Smooth muscle cell (in vitro differentiated cells): Measurements from ENCODE around the gene PARVG. TPM values are rescaled to one million over a fixed set of nuclear protein-coding genes. Genes with fewer than 3 reads are reported as not detected.

Experiments
- DNase-seq: peaks from one replicate; lab custom pipeline; 2025; ENCODE audit not compliant: unreplicated experiment; lab: John Stamatoyannopoulos, UW
- H2AFZ ChIP-seq: fragments of 200-600 bp; sonication (generic); 2 replicates; pipeline ENCODE4 v1.6.0; 2016; ENCODE audit warnings: antibody characterized with exemption, low read depth, mild to moderate bottlenecking
- H3F3A ChIP-seq: fragments of 200-600 bp; sonication (generic); 2 replicates; pipeline ENCODE4 v1.6.0; 2017; ENCODE audit warnings: antibody characterized with exemption, low read depth
- H3K27ac ChIP-seq: fragments of 200-600 bp; sonication (generic); 2 replicates; pipeline ENCODE4 v1.5.1; 2016; ENCODE audit warnings: low read depth, mild to moderate bottlenecking
- H3K27me3 ChIP-seq: fragments of 200-600 bp; sonication (generic); 2 replicates; pipeline ENCODE4 v1.6.1; 2016; ENCODE audit warnings: low read depth, mild to moderate bottlenecking
- H3K36me3 ChIP-seq: fragments of 200-600 bp; sonication (generic); 2 replicates; pipeline ENCODE4 v1.5.1; 2016; ENCODE audit warnings: low read depth
- H3K4me1 ChIP-seq: fragments of 200-600 bp; sonication (generic); 2 replicates; pipeline ENCODE4 v1.5.1; 2016; ENCODE audit warnings: low read depth
- H3K4me2 ChIP-seq: fragments of 200-600 bp; sonication (generic); 2 replicates; pipeline ENCODE4 v1.6.0; 2016; ENCODE audit warnings: mild to moderate bottlenecking
- H3K4me3 ChIP-seq: fragments of 200-600 bp; sonication (generic); 2 replicates; pipeline ENCODE4 v1.5.1; 2016; ENCODE audit warnings: mild to moderate bottlenecking
- H3K79me2 ChIP-seq: fragments of 200-600 bp; sonication (generic); 2 replicates; pipeline ENCODE4 v1.6.0; 2016; ENCODE audit warnings: low read depth, mild to moderate bottlenecking
- H3K9ac ChIP-seq: fragments of 200-600 bp; sonication (generic); 2 replicates; pipeline ENCODE4 v1.6.0; 2016; ENCODE audit warnings: low read depth
- H3K9me3 ChIP-seq: fragments of 200-600 bp; sonication (generic); replicated peaks from 2 replicates; pipeline ENCODE4 v1.5.1; 2016; ENCODE audit warnings: low read depth
- H4K20me1 ChIP-seq: fragments of 200-600 bp; sonication (generic); 2 replicates; pipeline ENCODE4 v1.6.0; 2016; ENCODE audit warnings: low read depth
- WGBS: methylation state at CpG from one replicate; pipeline ENCODE4 v1.1.7; 2016; ENCODE audit warnings: low lambda C conversion rate; 5-methylcytosine and 5-hydroxymethylcytosine counted together
- polyA plus RNA-seq: library from polyadenylated mRNA; unstranded; fragments of >200 nt; fragmentation: Nextera tagmentation; extraction: Ambion mirVana; gene quantifications from 2 replicates; pipeline ENCODE4 v1.2.1, GENCODE V29; 2016
- total RNA-seq: library from RNA; depleted of rRNA; stranded (reverse); fragments of >200 nt; gene quantifications from 2 replicates; pipeline ENCODE4 v1.2.3, GENCODE V29; 2014
- TF ChIP-seq, protein P1 (sequence below): fragments of 200-600 bp; sonication (generic); IDR thresholded peaks from 2 replicates; pipeline ENCODE4 v1.5.1; 2017; ENCODE audit warnings: borderline replicate concordance, mild to moderate bottlenecking, antibody characterized with exemption; ENCODE audit not compliant: insufficient read depth, poor library complexity, severe bottlenecking

PARVG gene
- total and polyA plus RNA-seq, 2 experiments from 2014 or later, result 0.90 TPM; not detected in 1

DNA sequence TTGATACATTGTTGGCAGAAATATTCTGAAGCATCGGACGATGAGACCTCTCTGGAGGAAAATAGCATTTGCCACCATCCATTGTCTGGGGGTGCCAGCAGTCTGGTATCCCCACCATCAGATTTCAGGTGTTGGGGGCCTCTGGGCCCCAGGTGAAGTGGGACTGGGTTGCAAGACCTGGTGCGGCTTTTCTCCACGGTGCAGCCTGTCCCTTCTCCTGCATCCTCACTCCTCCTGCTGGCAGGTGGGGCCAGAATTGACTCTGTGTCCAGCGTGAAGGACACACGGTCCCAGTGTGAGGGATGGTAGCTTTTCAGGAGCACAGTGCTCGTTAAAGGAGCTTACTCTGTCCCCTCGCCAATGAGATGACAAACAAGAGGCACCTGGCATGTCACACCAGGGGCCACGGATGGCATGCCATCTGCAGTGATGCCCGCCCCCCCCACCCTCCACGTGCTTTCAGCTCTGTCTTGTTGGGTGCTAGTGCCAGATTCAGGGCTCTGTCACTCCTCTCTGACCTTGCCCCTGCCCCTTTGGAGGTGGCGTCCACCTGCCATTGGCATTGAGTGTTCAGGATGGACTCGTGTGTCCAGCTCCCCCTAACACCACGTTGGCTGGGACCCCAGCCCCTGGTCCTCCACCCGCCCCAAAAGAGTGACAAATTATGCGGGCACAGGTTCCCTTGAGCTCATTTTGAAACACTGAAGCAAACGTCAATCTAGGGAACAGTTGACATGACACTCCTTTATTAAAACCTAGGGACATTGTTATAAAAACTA is 62.4 kb downstream of the PARVG start:
- Histone ChIP-seq H3K9me3 (no peaks in the 10 kb centered on the region), H3K27ac (no peak overlapping the region), H3K79me2 (no peaks in the 10 kb centered on the region), H3K4me2 (no peak overlapping the region), H3K4me3 (no peak overlapping the region), H3F3A (no peaks in the 10 kb centered on the region), H3K36me3 (no peaks in the 10 kb centered on the region), H2AFZ (no peak overlapping the region), H3K9ac (no peak overlapping the region), H4K20me1 (no peaks in the 10 kb centered on the region), H3K4me1 (no peaks in the 10 kb centered on the region), H3K27me3 (no peaks in the 10 kb centered on the region)
- 92% methylated on average over 11 of the region's 17 CpGs for whole genome bisulfite sequencing
- no peak for DNase-seq
- TF ChIP-seq, protein P1, sequence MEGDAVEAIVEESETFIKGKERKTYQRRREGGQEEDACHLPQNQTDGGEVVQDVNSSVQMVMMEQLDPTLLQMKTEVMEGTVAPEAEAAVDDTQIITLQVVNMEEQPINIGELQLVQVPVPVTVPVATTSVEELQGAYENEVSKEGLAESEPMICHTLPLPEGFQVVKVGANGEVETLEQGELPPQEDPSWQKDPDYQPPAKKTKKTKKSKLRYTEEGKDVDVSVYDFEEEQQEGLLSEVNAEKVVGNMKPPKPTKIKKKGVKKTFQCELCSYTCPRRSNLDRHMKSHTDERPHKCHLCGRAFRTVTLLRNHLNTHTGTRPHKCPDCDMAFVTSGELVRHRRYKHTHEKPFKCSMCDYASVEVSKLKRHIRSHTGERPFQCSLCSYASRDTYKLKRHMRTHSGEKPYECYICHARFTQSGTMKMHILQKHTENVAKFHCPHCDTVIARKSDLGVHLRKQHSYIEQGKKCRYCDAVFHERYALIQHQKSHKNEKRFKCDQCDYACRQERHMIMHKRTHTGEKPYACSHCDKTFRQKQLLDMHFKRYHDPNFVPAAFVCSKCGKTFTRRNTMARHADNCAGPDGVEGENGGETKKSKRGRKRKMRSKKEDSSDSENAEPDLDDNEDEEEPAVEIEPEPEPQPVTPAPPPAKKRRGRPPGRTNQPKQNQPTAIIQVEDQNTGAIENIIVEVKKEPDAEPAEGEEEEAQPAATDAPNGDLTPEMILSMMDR, result no peak

DNA sequence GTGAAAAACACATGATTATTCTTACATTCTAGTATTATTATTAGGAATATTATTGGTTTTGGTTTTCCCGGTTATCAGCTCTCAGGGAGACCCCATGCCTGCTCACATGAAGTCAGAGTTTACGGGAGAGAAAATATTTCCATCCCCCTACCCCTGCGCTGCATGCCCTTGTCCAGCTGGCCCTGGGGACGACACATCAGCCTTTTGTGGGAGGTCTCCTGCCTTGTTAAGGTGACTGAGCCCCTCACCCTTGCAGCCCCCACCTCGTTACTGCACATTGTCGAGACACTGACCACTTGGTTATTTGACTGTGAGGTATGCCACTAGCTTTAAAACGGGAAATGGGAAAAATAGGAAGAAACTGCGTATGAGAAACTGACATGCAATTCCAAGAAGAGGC is 63.0 kb downstream of the PARVG start:
- DNase-seq, result no peak
- Histone ChIP-seq H3K36me3 (no peaks in the 10 kb centered on the region), H3F3A (no peaks in the 10 kb centered on the region), H2AFZ (no peak overlapping the region), H3K4me2 (no peak overlapping the region), H3K9me3 (no peaks in the 10 kb centered on the region), H4K20me1 (no peaks in the 10 kb centered on the region), H3K27me3 (no peaks in the 10 kb centered on the region), H3K27ac (no peak overlapping the region), H3K79me2 (no peaks in the 10 kb centered on the region), H3K9ac (no peak overlapping the region), H3K4me1 (no peaks in the 10 kb centered on the region), H3K4me3 (no peak overlapping the region)
- TF ChIP-seq, protein P1, result no peak
- WGBS, result 95% methylated on average over 8 of the region's 8 CpGs

DNA sequence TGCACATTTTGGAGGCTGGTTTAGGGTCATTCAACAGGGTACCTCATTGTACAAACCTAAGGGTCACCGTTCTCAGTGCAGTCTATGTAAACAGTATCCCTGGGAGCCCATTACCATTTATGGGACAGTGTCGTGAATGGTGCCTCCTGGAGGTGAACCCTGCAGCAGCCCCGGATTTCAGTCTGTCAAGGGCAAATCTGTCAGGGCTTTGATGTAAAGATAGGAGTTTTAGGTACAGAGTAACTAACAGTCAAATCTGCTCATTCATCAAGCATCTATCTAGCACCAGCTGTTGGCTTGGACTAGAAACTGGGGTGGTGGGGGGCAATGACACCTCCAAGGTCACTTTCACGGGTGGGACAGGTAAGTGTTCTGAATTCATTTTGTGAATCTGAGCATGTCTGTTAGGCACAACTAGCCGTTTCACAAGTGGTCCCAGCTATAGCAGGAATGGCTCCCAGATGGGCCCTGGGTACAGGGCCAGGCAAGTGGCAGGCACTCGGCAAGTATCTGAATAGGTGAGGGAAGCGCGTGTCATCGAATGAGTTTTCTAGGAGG is 63.6 kb downstream of the PARVG start:
- Histone ChIP-seq H3K9me3 (no peaks in the 10 kb centered on the region), H3K36me3 (no peaks in the 10 kb centered on the region), H3K4me2 (no peak overlapping the region), H3F3A (no peaks in the 10 kb centered on the region), H3K9ac (no peak overlapping the region), H4K20me1 (no peaks in the 10 kb centered on the region), H3K4me3 (no peak overlapping the region), H3K4me1 (no peaks in the 10 kb centered on the region), H3K27me3 (no peaks in the 10 kb centered on the region), H2AFZ (no peak overlapping the region), H3K27ac (no peak overlapping the region), H3K79me2 (no peaks in the 10 kb centered on the region)
- 93% methylated on average over 9 of the region's 9 CpGs for WGBS
- DNase-seq, result no peak
- TF ChIP-seq, protein P1, result no peak

DNA sequence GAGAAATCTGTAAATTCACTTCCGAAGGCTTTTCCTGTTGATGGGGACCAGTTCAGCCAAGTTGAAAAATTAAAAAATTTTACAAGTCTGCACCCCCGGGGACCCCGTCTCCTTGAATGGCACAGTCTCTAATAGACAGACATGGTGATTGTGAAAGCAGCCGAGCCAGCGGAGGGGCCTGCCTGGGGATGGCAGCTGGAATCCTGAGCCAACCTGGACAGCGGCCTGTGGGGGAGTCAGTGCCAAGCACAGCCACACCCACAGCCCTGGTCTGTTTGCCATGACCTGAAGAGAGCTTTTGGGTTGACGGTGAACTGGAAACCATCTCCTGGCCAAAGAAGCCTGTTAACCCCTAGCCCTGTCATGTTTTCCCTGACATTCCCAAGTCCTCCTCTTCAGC is 64.7 kb downstream of the PARVG start:
- H3K79me2 ChIP-seq, result no peaks in the 10 kb centered on the region
- H3K4me1 ChIP-seq, result no peaks in the 10 kb centered on the region
- no peak overlapping the region for H3K27ac ChIP-seq
- H3K4me2 ChIP-seq, result no peak overlapping the region
- DNase-seq, result no peak
- no peaks in the 10 kb centered on the region for H3K36me3 ChIP-seq
- no peak overlapping the region for H2AFZ ChIP-seq
- no peaks in the 10 kb centered on the region for H4K20me1 ChIP-seq
- TF ChIP-seq, protein P1, result no peak
- no peak overlapping the region for H3K4me3 ChIP-seq
- no peak overlapping the region for H3K9ac ChIP-seq
- no peaks in the 10 kb centered on the region for H3K9me3 ChIP-seq
- no peaks in the 10 kb centered on the region for H3F3A ChIP-seq
- no peaks in the 10 kb centered on the region for H3K27me3 ChIP-seq
- WGBS, result 92% methylated on average over 7 of the region's 7 CpGs
